GM12878 (cell line): Measurements from ENCODE around the gene DENND1B.

Experiments used
- ATF3 ChIP-seq: IDR thresholded peaks from 2 replicates; pipeline ENCODE4 v1.6.1; 2011; ENCODE audit warnings: low read depth, mild to moderate bottlenecking, low read length, moderate library complexity, borderline replicate concordance; ENCODE audit errors: extremely low read depth
- FOXK2 ChIP-seq: fragments of 450-650 bp; IDR thresholded peaks from 2 replicates; pipeline ENCODE4 v1.6.1; 2017; ENCODE audit warnings: mild to moderate bottlenecking, moderate library complexity
- POLR2A ChIP-seq: IDR thresholded peaks from 2 replicates; pipeline ENCODE4 v1.6.1; 2011; ENCODE audit warnings: low read depth, mild to moderate bottlenecking, low read length
- RAD21 ChIP-seq: IDR thresholded peaks from 2 replicates; pipeline ENCODE4 v1.6.1; 2011; ENCODE audit warnings: mild to moderate bottlenecking, low read depth, low read length, moderate library complexity; ENCODE audit not compliant: insufficient read depth
- RCOR1 ChIP-seq: conservative IDR thresholded peaks from 2 replicates; pipeline ENCODE4 v1.6.1; 2012; ENCODE audit warnings: low read depth, low read length, improper control_type of control experiment
- TAF1 ChIP-seq: IDR thresholded peaks from 2 replicates; pipeline ENCODE4 v1.6.1; 2011; ENCODE audit warnings: mild to moderate bottlenecking, low read depth, low read length, borderline replicate concordance
- TCF7 ChIP-seq: IDR thresholded peaks from 2 replicates; pipeline ENCODE4 v1.6.1; 2014; ENCODE audit warnings: antibody characterized with exemption, borderline replicate concordance
- YY1 ChIP-seq: IDR thresholded peaks from 2 replicates; pipeline ENCODE4 v1.6.1; 2011; ENCODE audit warnings: low read depth, mild to moderate bottlenecking, low read length
- TF ChIP-seq, protein P1 (sequence below), 3 experiments: IDR thresholded peaks in 2 of 3; conservative IDR thresholded peaks in 1 of 3; 2 replicates each; pipeline ENCODE4 v1.5.1; 2011; ENCODE audit warnings: low read depth in 3 of 3, low read length in 3 of 3, mild to moderate bottlenecking in 3 of 3, control low read depth in 2 of 3, moderate library complexity in 2 of 3, inconsistent platforms in 1 of 3, mixed read lengths in 1 of 3; ENCODE audit not compliant: control insufficient read depth in 2 of 3, insufficient read depth in 1 of 3; ENCODE audit errors: extremely low read depth in 1 of 3
- TF ChIP-seq, protein P2 (sequence below): fragments of 450-650 bp; IDR thresholded peaks from 2 replicates; pipeline ENCODE4 v1.6.1; 2014; ENCODE audit warnings: mild to moderate bottlenecking

DNA sequence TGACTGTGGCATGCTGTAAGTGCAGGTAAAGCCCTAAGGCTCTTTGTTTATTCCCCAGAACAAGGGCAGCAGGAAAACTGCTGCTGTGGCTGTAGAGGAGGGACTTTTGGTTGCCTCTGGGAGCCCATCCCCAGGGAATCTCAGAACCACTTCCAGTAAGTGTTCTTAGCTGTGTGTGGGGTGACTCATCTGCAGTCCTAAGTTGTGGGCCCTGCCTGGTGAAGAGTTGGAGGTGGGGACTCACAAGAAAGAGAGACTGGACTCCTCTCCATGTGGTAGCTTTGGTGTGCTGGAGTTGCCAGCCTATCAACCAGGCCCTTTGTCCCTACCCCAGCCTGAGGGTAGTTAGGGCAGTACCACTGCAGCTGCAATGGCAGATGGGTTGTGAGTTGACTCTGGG is 24.0 kb upstream of the DENND1B start:
- no peak for TF ChIP-seq POLR2A
- TF ChIP-seq, protein P1, sequence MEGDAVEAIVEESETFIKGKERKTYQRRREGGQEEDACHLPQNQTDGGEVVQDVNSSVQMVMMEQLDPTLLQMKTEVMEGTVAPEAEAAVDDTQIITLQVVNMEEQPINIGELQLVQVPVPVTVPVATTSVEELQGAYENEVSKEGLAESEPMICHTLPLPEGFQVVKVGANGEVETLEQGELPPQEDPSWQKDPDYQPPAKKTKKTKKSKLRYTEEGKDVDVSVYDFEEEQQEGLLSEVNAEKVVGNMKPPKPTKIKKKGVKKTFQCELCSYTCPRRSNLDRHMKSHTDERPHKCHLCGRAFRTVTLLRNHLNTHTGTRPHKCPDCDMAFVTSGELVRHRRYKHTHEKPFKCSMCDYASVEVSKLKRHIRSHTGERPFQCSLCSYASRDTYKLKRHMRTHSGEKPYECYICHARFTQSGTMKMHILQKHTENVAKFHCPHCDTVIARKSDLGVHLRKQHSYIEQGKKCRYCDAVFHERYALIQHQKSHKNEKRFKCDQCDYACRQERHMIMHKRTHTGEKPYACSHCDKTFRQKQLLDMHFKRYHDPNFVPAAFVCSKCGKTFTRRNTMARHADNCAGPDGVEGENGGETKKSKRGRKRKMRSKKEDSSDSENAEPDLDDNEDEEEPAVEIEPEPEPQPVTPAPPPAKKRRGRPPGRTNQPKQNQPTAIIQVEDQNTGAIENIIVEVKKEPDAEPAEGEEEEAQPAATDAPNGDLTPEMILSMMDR (IDR thresholded peaks at IDR 0.05 in 2 of 3, conservative IDR thresholded peaks at IDR 0.05 in 1 of 3; ENCODE audit: control insufficient read depth in 2 of 3, extremely low read depth in 1 of 3, insufficient read depth in 1 of 3, low read depth in 3 of 3, low read length in 3 of 3): no peak
- TF ChIP-seq YY1: no peak
- TF ChIP-seq ATF3: no peak
- TF ChIP-seq, protein P2, sequence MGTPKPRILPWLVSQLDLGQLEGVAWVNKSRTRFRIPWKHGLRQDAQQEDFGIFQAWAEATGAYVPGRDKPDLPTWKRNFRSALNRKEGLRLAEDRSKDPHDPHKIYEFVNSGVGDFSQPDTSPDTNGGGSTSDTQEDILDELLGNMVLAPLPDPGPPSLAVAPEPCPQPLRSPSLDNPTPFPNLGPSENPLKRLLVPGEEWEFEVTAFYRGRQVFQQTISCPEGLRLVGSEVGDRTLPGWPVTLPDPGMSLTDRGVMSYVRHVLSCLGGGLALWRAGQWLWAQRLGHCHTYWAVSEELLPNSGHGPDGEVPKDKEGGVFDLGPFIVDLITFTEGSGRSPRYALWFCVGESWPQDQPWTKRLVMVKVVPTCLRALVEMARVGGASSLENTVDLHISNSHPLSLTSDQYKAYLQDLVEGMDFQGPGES: no peak
- TF ChIP-seq TAF1: no peak
- no peak for TF ChIP-seq RAD21
- no peak for TF ChIP-seq FOXK2
- no peak for TF ChIP-seq RCOR1
- no peak for TF ChIP-seq TCF7
